Muscle layer of colon (tissue), 2 donors: ENCODE data around the gene FMN1.

ENCODE experiments used
- H3K27ac ChIP-seq: one replicate; pipeline ENCODE4 v1.7.0; 2013; ENCODE audit warnings: low read depth, mild to moderate bottlenecking, low read length, moderate library complexity
- H3K27me3 ChIP-seq, 2 donors: one replicate each; pipeline ENCODE4 v1.7.0; 2013; ENCODE audit warnings: low read length in 2 of 2, mild to moderate bottlenecking in 2 of 2; ENCODE audit not compliant: insufficient read depth in 2 of 2, control insufficient read depth in 1 of 2
- H3K36me3 ChIP-seq: one replicate; pipeline ENCODE4 v1.7.0; 2013; ENCODE audit warnings: mild to moderate bottlenecking, low read length; ENCODE audit not compliant: insufficient read depth
- H3K4me1 ChIP-seq: one replicate; pipeline ENCODE4 v1.7.0; 2013; ENCODE audit warnings: mild to moderate bottlenecking, low read length; ENCODE audit not compliant: insufficient read depth
- H3K4me3 ChIP-seq, 2 donors: one replicate each; pipeline ENCODE4 v1.7.0; 2013; ENCODE audit warnings: low read length in 2 of 2, low read depth in 1 of 2, mild to moderate bottlenecking in 1 of 2, moderate library complexity in 1 of 2
- H3K9ac ChIP-seq: one replicate; pipeline ENCODE4 v1.7.0; 2013; ENCODE audit warnings: low read length
- H3K9me3 ChIP-seq: one replicate; pipeline ENCODE4 v1.7.0; 2013; ENCODE audit warnings: mild to moderate bottlenecking, low read length
- donor health status: abdominal sarcoma.
- donor health status: Adenocarcinoma of cecum.

The FMN1 gene

DNA sequence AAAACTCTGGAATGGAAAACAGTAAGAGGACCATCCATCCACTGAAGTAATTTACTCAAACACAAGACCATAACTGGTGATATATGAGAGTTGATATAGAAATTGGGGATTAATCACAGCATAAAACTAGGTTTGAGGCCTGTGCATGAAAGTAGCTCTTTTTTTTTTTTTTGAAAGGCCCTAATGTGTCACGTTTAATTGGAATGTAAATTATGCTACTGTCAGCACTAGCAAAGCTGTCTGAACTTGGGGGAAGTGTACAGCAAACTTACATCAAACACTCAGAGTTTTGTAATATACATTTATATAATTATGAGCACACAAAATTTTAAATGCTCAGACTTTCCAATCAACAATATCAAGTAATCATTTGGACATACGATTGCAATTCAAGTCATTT is 322.6 kb downstream of the FMN1 start:
- Histone ChIP-seq H3K4me1 (peaks cover 22% of the 10 kb centered on the region), H3K27me3 (no peaks in the 10 kb centered on the region), H3K9me3 (no peaks in the 10 kb centered on the region), H3K4me3 (no peak overlapping the region), H3K9ac (no peak overlapping the region), H3K36me3 (no peaks in the 10 kb centered on the region), H3K27ac (no peak overlapping the region)

DNA sequence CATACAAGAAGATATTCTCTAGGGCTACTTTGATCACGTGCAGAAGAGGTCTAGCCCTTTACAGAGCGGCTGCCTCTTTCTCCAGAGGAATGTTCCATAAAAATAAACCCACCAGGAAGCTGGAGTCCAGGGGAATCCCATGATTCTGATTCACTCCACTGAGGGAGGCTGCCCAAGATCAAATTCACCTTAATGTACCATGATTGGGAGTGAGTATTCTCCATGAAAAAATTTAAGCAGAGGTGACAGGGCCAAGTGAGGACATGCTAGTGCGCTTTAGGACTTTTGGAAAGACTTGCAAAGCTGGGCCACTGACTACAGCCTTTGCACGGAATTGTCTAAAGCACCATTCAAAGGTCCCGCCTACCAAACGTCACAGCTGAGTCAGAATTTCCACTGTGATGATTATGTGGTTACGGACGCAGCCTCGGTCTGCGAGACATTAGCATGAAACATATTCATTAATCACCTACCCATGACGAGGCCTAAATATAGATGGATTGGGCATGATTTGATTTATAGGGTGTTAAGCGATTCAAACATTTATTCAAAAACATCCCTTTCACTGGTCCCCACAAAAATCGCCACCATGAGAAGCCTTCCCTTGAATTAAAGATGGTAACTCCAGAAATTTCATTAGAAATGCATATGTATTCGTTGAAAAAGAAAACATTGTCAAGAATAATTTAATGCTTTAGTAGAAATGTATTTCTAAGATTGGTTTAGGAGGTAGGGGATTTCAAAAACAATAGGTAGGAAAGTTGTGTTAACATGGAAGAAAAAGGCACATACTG is 324.1 kb downstream of the FMN1 start:
- Histone ChIP-seq H3K9ac (no peak overlapping the region), H3K27me3 (no peaks in the 10 kb centered on the region), H3K27ac (no peak overlapping the region), H3K4me3 (no peak overlapping the region), H3K4me1 (peaks cover 22% of the 10 kb centered on the region), H3K9me3 (no peaks in the 10 kb centered on the region), H3K36me3 (no peaks in the 10 kb centered on the region)

DNA sequence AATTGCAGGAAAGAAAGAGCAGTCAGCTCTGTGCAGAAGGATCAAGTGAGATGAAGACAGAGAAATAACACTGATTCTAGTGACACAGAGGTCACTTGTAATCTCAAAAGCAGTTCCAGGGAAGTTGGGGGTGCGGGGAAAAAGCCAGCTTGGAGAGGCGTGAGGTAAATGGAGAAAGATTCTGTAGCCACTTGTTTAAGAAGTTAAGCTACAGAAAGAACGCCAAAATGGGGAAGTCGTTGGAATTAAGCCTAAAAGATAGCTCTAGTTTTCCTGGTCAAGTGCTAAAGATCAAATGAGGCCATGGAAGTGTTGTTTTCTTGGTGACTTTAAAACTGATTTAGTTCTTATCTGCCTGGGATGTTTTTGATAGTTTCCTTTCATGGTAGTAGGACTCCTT is 324.7 kb downstream of the FMN1 start:
- H3K27me3 ChIP-seq: no peaks in the 10 kb centered on the region
- H3K9ac ChIP-seq: no peak overlapping the region
- H3K27ac ChIP-seq: no peak overlapping the region
- H3K4me1 ChIP-seq: peaks cover 22% of the 10 kb centered on the region
- H3K36me3 ChIP-seq: no peaks in the 10 kb centered on the region
- H3K9me3 ChIP-seq: no peaks in the 10 kb centered on the region
- no peak overlapping the region for H3K4me3 ChIP-seq

DNA sequence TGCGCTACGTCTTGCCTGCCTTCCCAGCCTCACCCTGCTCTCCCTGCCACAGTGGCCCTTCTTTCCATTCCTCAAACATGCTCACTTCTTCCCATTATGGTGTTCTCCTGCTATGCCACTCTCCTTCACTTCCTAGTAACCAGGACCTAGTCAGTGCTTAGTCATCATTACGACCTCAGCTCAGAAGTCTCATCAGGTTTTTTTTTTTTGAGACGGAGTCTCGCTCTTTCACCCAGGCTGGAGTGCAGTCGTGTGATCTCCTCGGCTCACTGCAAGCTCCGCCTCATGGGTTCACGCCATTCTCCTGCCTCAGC is 327.2 kb downstream of the FMN1 start:
- no peaks in the 10 kb centered on the region for H3K27me3 ChIP-seq
- H3K27ac ChIP-seq: no peak overlapping the region
- H3K9me3 ChIP-seq: no peaks in the 10 kb centered on the region
- no peak overlapping the region for H3K4me3 ChIP-seq
- H3K4me1 ChIP-seq: peaks cover 7% of the 10 kb centered on the region
- H3K36me3 ChIP-seq: no peaks in the 10 kb centered on the region
- H3K9ac ChIP-seq: no peak overlapping the region

DNA sequence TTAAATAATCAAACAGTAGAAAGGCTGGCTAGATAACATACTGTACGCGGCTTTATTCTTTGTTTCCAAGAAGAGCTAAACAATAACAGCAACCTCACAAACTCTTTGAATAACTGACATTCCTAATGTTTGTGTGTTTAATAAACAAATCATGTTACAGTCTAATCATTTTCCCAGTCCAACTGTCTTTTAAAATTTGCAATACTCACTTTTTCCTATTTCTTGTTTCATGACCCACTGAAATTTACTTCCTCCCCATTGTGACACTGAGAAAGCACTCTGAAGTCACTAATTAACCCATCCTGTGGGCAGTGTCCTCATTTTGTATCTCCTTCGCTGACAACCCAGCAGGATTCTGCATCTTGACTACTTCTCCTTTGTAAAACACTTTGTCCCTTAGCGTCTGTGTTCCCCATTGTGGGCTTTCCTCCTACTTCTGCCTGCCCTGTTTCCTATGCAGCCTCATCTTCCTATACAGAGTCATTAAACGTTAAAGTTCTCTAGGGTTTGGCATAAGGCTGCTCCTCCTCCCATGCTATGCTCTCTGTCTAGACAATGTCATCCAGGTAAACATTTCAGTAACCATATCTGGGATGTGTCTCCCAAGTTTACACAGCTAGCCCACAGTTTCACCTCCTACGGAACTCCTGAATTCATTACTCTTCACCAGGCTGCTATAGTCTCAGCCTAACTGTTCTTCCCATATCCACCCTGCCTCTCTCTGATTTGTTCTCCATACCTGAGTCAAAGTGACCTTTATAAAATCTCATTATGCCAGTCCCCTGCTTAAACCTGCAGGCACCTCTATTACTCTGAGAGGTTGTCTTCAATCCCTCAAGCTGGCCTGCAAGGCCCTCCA is 327.8 kb downstream of the FMN1 start:
- Histone ChIP-seq H3K9ac (no peak overlapping the region), H3K27me3 (no peaks in the 10 kb centered on the region), H3K4me3 (no peak overlapping the region), H3K4me1 (peaks cover 1% of the 10 kb centered on the region), H3K36me3 (no peaks in the 10 kb centered on the region), H3K27ac (no peak overlapping the region), H3K9me3 (no peaks in the 10 kb centered on the region)

DNA sequence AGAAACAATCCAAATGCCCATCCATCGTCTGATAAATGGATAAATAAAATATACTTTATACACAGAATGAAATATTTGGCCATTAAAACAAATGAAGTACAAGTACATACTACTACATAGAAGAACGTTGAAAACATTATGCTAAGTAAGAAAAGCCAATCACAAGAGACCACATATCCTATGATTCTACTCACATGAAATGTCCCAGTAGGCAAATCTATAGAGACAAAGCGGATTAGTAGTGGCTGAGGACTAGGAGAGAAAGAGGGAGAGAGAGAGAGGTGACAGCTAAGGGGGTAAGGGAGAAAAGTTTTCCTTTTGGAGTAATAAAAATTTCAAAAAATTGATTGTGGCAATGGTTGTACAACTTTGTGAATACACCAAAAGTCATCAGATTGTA is 329.7 kb downstream of the FMN1 start:
- Histone ChIP-seq H3K4me3 (no peak overlapping the region), H3K27me3 (no peaks in the 10 kb centered on the region), H3K27ac (no peak overlapping the region), H3K9me3 (no peaks in the 10 kb centered on the region), H3K36me3 (no peaks in the 10 kb centered on the region), H3K4me1 (peaks cover 8% of the 10 kb centered on the region), H3K9ac (no peak overlapping the region)

DNA sequence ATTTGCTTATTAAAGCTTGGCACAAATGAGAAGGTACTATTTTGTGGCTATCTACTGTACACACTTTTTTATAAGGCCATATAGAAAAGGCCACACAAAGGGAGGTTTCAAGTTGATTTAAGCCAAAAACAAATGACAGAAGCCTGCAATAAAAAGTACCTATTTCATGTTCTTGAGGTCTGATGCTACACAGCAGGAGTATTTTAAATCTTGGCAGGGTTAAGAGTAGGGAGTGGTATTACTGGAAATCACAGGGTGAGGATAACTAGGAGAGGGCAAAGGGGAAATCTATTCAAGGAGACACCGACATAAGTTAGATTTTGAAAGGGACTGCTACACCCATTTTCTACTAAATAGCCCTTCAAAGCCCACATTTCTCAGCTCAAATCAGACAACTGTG is 330.5 kb downstream of the FMN1 start:
- Histone ChIP-seq H3K4me1 (peaks cover 8% of the 10 kb centered on the region), H3K9ac (no peak overlapping the region), H3K36me3 (no peaks in the 10 kb centered on the region), H3K27ac (no peak overlapping the region), H3K4me3 (no peak overlapping the region), H3K9me3 (no peaks in the 10 kb centered on the region), H3K27me3 (no peaks in the 10 kb centered on the region)

DNA sequence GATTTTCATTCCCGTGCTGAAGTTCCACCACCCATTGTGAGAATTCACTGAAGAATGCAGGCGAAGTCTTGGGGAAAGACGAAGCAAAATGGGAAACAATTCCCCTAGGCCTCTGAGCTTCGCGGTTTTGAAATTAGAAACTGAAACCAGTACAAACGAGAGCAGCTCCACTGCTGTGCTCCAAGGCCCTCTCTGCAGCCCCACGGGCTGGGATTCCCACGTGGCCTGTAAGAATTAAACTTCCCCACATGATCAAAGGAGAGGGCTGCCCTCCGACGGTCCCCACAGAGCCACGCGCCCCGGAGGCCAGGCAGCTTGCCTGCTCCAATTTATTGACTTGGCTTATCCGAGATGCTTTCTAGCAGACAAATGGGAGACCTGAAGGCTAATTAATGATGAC is 332.8 kb downstream of the FMN1 start:
- no peak overlapping the region for H3K4me3 ChIP-seq
- H3K27ac ChIP-seq: no peak overlapping the region
- peaks cover 18% of the 10 kb centered on the region for H3K4me1 ChIP-seq
- no peak overlapping the region for H3K9ac ChIP-seq
- H3K36me3 ChIP-seq: no peaks in the 10 kb centered on the region
- H3K27me3 ChIP-seq: no peaks in the 10 kb centered on the region
- H3K9me3 ChIP-seq: no peaks in the 10 kb centered on the region

DNA sequence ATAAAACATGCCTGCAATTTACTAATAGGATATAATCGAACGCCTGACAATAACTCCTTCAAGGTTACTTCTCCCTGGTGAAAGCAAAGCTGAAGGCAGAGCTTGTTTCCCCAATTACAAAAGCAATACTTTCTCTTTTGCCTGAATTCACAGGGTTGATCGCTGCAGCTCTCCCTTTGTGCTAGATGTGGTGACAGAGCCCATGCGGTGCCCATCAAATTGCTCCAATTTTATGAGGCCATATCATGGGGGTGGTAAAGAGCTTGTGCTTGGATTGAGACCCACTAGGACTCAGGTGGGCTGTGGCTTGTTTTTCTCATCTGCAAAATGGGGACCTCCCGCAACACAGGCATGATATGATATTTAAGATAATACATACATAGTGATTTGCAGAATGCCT is 333.3 kb downstream of the FMN1 start:
- no peak overlapping the region for H3K4me3 ChIP-seq

DNA sequence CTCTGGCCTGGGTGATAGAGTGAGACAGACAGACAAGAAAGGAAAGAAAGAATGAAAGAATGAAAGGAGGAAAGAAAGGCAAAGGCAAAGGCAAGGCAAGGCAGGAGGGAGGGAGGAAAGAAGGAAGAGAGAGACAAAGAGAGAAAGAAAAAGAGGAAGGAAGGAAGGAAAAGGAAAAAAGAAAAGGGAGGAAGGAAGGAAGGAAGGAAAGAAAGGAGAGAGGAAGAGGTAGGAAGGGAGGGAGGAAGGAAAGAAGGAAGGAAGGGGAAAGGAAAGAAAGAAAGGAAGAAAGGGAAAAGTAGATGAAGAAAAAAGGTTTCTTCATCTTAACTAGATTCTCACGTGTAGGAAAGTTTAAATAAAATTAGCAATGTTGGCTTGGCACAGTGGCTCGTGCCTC is 334.5 kb downstream of the FMN1 start:
- no peaks in the 10 kb centered on the region for H3K27me3 ChIP-seq
- no peaks in the 10 kb centered on the region for H3K9me3 ChIP-seq
- no peak overlapping the region for H3K9ac ChIP-seq
- H3K4me1 ChIP-seq: peaks cover 31% of the 10 kb centered on the region
- no peaks in the 10 kb centered on the region for H3K36me3 ChIP-seq
- no peak overlapping the region for H3K27ac ChIP-seq
- H3K4me3 ChIP-seq: no peak overlapping the region

More for the DNA sequence above, 333.3 kb downstream of the FMN1 start:
- Histone ChIP-seq H3K9me3 (no peaks in the 10 kb centered on the region), H3K4me1 (peaks cover 24% of the 10 kb centered on the region), H3K27ac (no peak overlapping the region), H3K27me3 (no peaks in the 10 kb centered on the region), H3K36me3 (no peaks in the 10 kb centered on the region), H3K9ac (no peak overlapping the region)

DNA sequence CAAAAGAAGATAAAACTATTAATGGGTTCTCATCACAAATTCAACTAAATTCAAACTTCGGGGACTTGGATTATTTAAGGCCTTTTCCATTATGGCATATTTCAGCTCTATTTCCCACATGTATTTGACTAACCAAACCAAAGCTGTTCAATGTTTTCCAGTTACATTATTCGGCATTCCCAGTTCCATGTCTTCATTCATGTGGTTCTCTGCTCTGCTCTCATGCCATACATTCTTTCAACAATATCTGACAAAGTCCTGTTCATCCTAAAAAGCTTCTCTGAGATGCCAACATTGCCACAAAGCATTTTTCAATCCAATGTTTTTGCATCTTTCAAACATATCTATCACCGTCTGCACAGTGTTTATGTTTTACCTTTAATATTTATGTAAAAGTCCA is 335.3 kb downstream of the FMN1 start:
- no peak overlapping the region for H3K9ac ChIP-seq
- H3K9me3 ChIP-seq: no peaks in the 10 kb centered on the region
- H3K4me1 ChIP-seq: peaks cover 31% of the 10 kb centered on the region
- H3K4me3 ChIP-seq: no peak overlapping the region
- no peak overlapping the region for H3K27ac ChIP-seq
- H3K27me3 ChIP-seq: no peaks in the 10 kb centered on the region
- H3K36me3 ChIP-seq: no peaks in the 10 kb centered on the region

DNA sequence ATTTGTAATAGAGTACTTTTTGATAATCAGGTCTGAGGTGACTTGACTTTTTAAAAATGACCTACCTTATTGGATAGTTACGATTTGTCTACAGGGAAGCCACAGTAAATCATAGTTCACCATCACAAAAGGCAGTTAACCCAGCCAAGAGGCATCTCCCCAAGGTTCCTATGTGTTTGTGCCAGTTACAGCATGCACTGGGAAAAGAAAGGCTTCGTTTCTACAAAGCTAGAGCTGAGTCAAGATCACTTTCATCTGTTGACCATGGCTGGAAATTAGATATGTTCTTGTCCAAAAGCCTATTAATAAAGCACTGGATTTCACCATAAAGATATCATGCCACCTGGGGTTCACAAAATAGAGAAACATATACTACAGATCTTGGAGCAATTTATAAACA is 336.8 kb downstream of the FMN1 start:
- Histone ChIP-seq H3K4me3 (no peak overlapping the region), H3K27me3 (no peaks in the 10 kb centered on the region), H3K27ac (no peak overlapping the region), H3K9me3 (no peaks in the 10 kb centered on the region), H3K36me3 (no peaks in the 10 kb centered on the region), H3K9ac (no peak overlapping the region), H3K4me1 (peaks cover 31% of the 10 kb centered on the region)
